Measurements from ENCODE around the gene CRTC1.

Gene CRTC1

GRCh38 chr19:18749362-18750231 lies 66.1 kb downstream of the CRTC1 start:
- no peak for DNase-seq (ENCODE audit: low read depth)

- no peak for DNase-seq (ENCODE audit: low read depth)
These were observed 67.0 kb downstream of the CRTC1 start for GRCh38 chr19:18750295-18750970.

GRCh38 chr19:18751571-18751970 lies 68.1 kb downstream of the CRTC1 start:
- no peak for DNase-seq (ENCODE audit: low read depth)

- DNase-seq (ENCODE audit: low read depth) = no peak
These were observed 71.0 kb downstream of the CRTC1 start for GRCh38 chr19:18754501-18754900.

GRCh38 chr19:18756896-18757295 lies 73.4 kb downstream of the CRTC1 start:
- no peak for DNase-seq (ENCODE audit: low read depth)

GRCh38 chr19:18759304-18759994 lies 76.0 kb downstream of the CRTC1 start:
- DNase-seq (ENCODE audit: low read depth) = no peak

- no peak for DNase-seq (ENCODE audit: low read depth)
These were observed 76.5 kb downstream of the CRTC1 start for GRCh38 chr19:18759995-18760426.

- no peak for DNase-seq (ENCODE audit: low read depth)
These were observed 77.2 kb downstream of the CRTC1 start for GRCh38 chr19:18760440-18761383.

GRCh38 chr19:18761531-18762110 lies 78.1 kb downstream of the CRTC1 start:
- no peak for DNase-seq (ENCODE audit: low read depth)

- DNase-seq (ENCODE audit: low read depth) = no peak
These were observed 78.9 kb downstream of the CRTC1 start for GRCh38 chr19:18762125-18763023.

GRCh38 chr19:18763674-18764590 lies 80.5 kb downstream of the CRTC1 start:
- no peak for DNase-seq (ENCODE audit: low read depth)

- no peak for DNase-seq (ENCODE audit: low read depth)
These were observed 81.1 kb downstream of the CRTC1 start for GRCh38 chr19:18764591-18765051.

GRCh38 chr19:18765224-18765623 lies 81.7 kb downstream of the CRTC1 start:
- no peak for DNase-seq (ENCODE audit: low read depth)

- DNase-seq (ENCODE audit: low read depth) = no peak
These were observed 84.7 kb downstream of the CRTC1 start for GRCh38 chr19:18768046-18768771.

GRCh38 chr19:18768997-18769891 lies 85.8 kb downstream of the CRTC1 start:
- DNase-seq (ENCODE audit: low read depth) = no peak

GRCh38 chr19:18769989-18770528 lies 86.6 kb downstream of the CRTC1 start:
- no peak for DNase-seq (ENCODE audit: low read depth)
